Neuronal stem cell (in vitro differentiated cells): ENCODE measurements around the gene TRERF1.
A peak's percentile ranks its signal among the peaks of the same experiment; 100 is the strongest.
"Not testable (repeated sequence)": the region's sequence is repeated elsewhere in the genome, so short reads cannot be mapped to it uniquely, and the experiment has no call there.

ENCODE experiments used
- DNase-seq: peaks from one replicate; pipeline ENCODE4 v3.0.0-alpha.2; 2013; ENCODE audit warnings: low spot score
- H2AFZ ChIP-seq: one replicate; pipeline ENCODE4 v1.6.1; 2013; ENCODE audit warnings: mild to moderate bottlenecking, low read length, inconsistent platforms
- H2AK5ac ChIP-seq: 2 replicates; pipeline ENCODE4 v1.6.1; 2013; ENCODE audit warnings: low read depth, mild to moderate bottlenecking, inconsistent platforms, low read length, moderate library complexity, mixed read lengths
- H2BK120ac ChIP-seq: 2 replicates; pipeline ENCODE4 v1.6.1; 2013; ENCODE audit warnings: low read depth, mild to moderate bottlenecking, inconsistent platforms, low read length, moderate library complexity, mixed read lengths
- H2BK12ac ChIP-seq: one replicate; pipeline ENCODE4 v1.6.1; 2013; ENCODE audit warnings: low read length, inconsistent platforms
- H2BK15ac ChIP-seq: 2 replicates; pipeline ENCODE4 v1.6.1; 2013; ENCODE audit warnings: mild to moderate bottlenecking, low read length, inconsistent platforms, mixed read lengths
- H2BK5ac ChIP-seq: one replicate; pipeline ENCODE4 v1.6.1; 2013; ENCODE audit warnings: inconsistent platforms, mild to moderate bottlenecking, low read length, moderate library complexity
- H3K14ac ChIP-seq: one replicate; pipeline ENCODE4 v1.6.1; 2013; ENCODE audit warnings: low read length, inconsistent platforms
- H3K18ac ChIP-seq: 2 replicates; pipeline ENCODE4 v1.6.1; 2013; ENCODE audit warnings: low read length, inconsistent platforms
- H3K23ac ChIP-seq: 2 replicates; pipeline ENCODE4 v1.6.1; 2013; ENCODE audit warnings: low read depth, mild to moderate bottlenecking, mixed read lengths, low read length, inconsistent platforms; ENCODE audit not compliant: poor library complexity
- H3K27ac ChIP-seq: replicated peaks from 3 replicates; pipeline ENCODE4 v1.5.1; 2013; ENCODE audit warnings: low read length, inconsistent platforms
- H3K27me3 ChIP-seq, 3 experiments: 2 replicates each; pipeline ENCODE4 v1.6.1; 2013; ENCODE audit warnings: low read length in 3 of 3, mild to moderate bottlenecking in 2 of 3, inconsistent platforms in 1 of 3, low read depth in 1 of 3, mixed read lengths in 1 of 3, moderate library complexity in 1 of 3; ENCODE audit not compliant: control insufficient read depth in 3 of 3, insufficient read depth in 3 of 3
- H3K36me3 ChIP-seq, 2 donors: replicated peaks in 1 of 2; 2 replicates each; pipeline ENCODE4 v1.6.1; 2013; ENCODE audit warnings: low read length in 2 of 2; ENCODE audit not compliant: control insufficient read depth in 2 of 2, insufficient read depth in 2 of 2
- H3K4ac ChIP-seq: 2 replicates; pipeline ENCODE4 v1.6.1; 2013; ENCODE audit warnings: inconsistent platforms, mild to moderate bottlenecking, low read length, moderate library complexity
- H3K4me1 ChIP-seq, 2 donors: 1 replicate in 1 of 2; 2 replicates in 1 of 2; pipeline ENCODE4 v1.6.1; 2013; ENCODE audit warnings: low read length in 2 of 2, low read depth in 1 of 2; ENCODE audit not compliant: control insufficient read depth in 2 of 2, insufficient read depth in 1 of 2
- H3K4me2 ChIP-seq: one replicate; pipeline ENCODE4 v1.6.1; 2013; ENCODE audit warnings: mild to moderate bottlenecking, low read length, inconsistent platforms; ENCODE audit not compliant: insufficient read depth, poor library complexity, severe bottlenecking
- H3K4me3 ChIP-seq, 2 donors: 2 replicates each; pipeline ENCODE4 v1.5.1; 2013; ENCODE audit warnings: low read length in 2 of 2, mild to moderate bottlenecking in 2 of 2, inconsistent platforms in 1 of 2, moderate library complexity in 1 of 2
- H3K79me1 ChIP-seq: one replicate; pipeline ENCODE4 v1.6.1; 2013; ENCODE audit warnings: low read depth, mild to moderate bottlenecking, inconsistent platforms, low read length, moderate library complexity
- H3K9ac ChIP-seq: one replicate; pipeline ENCODE4 v1.6.1; 2013; ENCODE audit warnings: mild to moderate bottlenecking, low read depth, low read length, inconsistent platforms; ENCODE audit not compliant: poor library complexity
- H3K9me3 ChIP-seq, 2 donors: replicated peaks in 1 of 2; 2 replicates each; pipeline versions ENCODE3 to v1.6.1; 2013; ENCODE audit warnings: low read length in 2 of 2, mild to moderate bottlenecking in 2 of 2, inconsistent platforms in 1 of 2, low read depth in 1 of 2, mixed read lengths in 1 of 2, moderate library complexity in 1 of 2; ENCODE audit not compliant: control insufficient read depth in 2 of 2, insufficient read depth in 1 of 2
- H4K8ac ChIP-seq: one replicate; pipeline ENCODE4 v1.6.1; 2013; ENCODE audit warnings: low read depth, mild to moderate bottlenecking, inconsistent platforms, low read length, moderate library complexity
- H4K91ac ChIP-seq: one replicate; pipeline ENCODE4 v1.6.1; 2013; ENCODE audit warnings: low read length, low read depth, mild to moderate bottlenecking, inconsistent platforms; ENCODE audit not compliant: poor library complexity
- WGBS, 2 donors: extraction: QIAGEN DNeasy Blood & Tissue Kit; methylation state at CpG; one replicate each; pipeline ENCODE4 v1.1.7; 2013; ENCODE audit warnings: missing lambda C conversion rate in 2 of 2, mixed read lengths in 1 of 2; ENCODE audit not compliant: insufficient read length in 2 of 2, insufficient replicate concordance in 1 of 2; ENCODE audit errors: extremely low coverage in 2 of 2; 5-methylcytosine and 5-hydroxymethylcytosine counted together

The TRERF1 gene

GRCh38 chr6:42192385-42192784 is 259.3 kb downstream of the TRERF1 start:
- H2BK5ac ChIP-seq, H2AK5ac ChIP-seq, H3K4me2 ChIP-seq, H3K9me3 ChIP-seq, H3K4me1 ChIP-seq, H2BK12ac ChIP-seq, H3K79me1 ChIP-seq, H3K27me3 ChIP-seq, H4K8ac ChIP-seq, H3K18ac ChIP-seq, H4K91ac ChIP-seq, H3K4me3 ChIP-seq, H3K27ac ChIP-seq, H3K4ac ChIP-seq, H3K23ac ChIP-seq, H3K36me3 ChIP-seq, H2BK120ac ChIP-seq, H2AFZ ChIP-seq, H2BK15ac ChIP-seq, DNase-seq, H3K14ac ChIP-seq, H3K9ac ChIP-seq: not testable (repeated sequence)
- WGBS, 2 donors, result no CpG with 5 or more reads among the region's 5 CpGs

- H3K4me1 ChIP-seq, result peaks cover 0 to 2% of the 10 kb centered on the region in 2 donors
- no peak overlapping the region for H3K4me2 ChIP-seq
- H3K79me1 ChIP-seq, result no peaks in the 10 kb centered on the region
- no peak overlapping the region for H3K4ac ChIP-seq
- WGBS, 2 donors, result no CpG with 5 or more reads among the region's 5 CpGs
- no peaks in the 10 kb centered on the region for H3K36me3 ChIP-seq
- H3K27me3 ChIP-seq, result no peaks in the 10 kb centered on the region
- no peak overlapping the region for H3K27ac ChIP-seq
- H2AFZ ChIP-seq, result no peak overlapping the region
- H3K23ac ChIP-seq, result no peak overlapping the region
- H4K8ac ChIP-seq, result no peak overlapping the region
- no peak overlapping the region for H2BK120ac ChIP-seq
- H3K9me3 ChIP-seq, result no peaks in the 10 kb centered on the region
- no peak overlapping the region for H2BK15ac ChIP-seq
- no peak overlapping the region for H2AK5ac ChIP-seq
- H3K18ac ChIP-seq, result no peak overlapping the region
- no peak overlapping the region for H3K9ac ChIP-seq
- H3K14ac ChIP-seq, result no peak overlapping the region
- H2BK5ac ChIP-seq, result no peak overlapping the region
- DNase-seq, result no peak
- H2BK12ac ChIP-seq, result no peak overlapping the region
- H4K91ac ChIP-seq, result no peak overlapping the region
- H3K4me3 ChIP-seq, result no peak overlapping the region
Measured at GRCh38 chr6:42190554-42191183, 261.1 kb downstream of the TRERF1 start.

GRCh38 chr6:42188406-42188805 is 263.3 kb downstream of the TRERF1 start:
- Histone ChIP-seq H3K9me3 (no peaks in the 10 kb centered on the region), H2BK120ac (no peak overlapping the region), H2BK15ac (no peak overlapping the region), H3K4me2 (no peak overlapping the region), H2AFZ (no peak overlapping the region), H3K4ac (no peak overlapping the region), H3K27me3 (no peaks in the 10 kb centered on the region), H4K91ac (no peak overlapping the region), H3K23ac (no peak overlapping the region), H3K18ac (no peak overlapping the region), H2BK5ac (no peak overlapping the region), H3K9ac (no peak overlapping the region), H3K4me1 (peaks cover 0 to 1% of the 10 kb centered on the region in 2 donors), H3K36me3 (no peaks in the 10 kb centered on the region), H3K4me3 (no peak overlapping the region), H3K79me1 (no peaks in the 10 kb centered on the region), H2AK5ac (no peak overlapping the region), H2BK12ac (no peak overlapping the region), H4K8ac (no peak overlapping the region), H3K27ac (no peak overlapping the region), H3K14ac (no peak overlapping the region)
- DNase-seq, result no peak
- WGBS, 2 donors, result no CpG with 5 or more reads among the region's 6 CpGs

- no peak overlapping the region for H3K27ac ChIP-seq
- H3K14ac ChIP-seq, result no peak overlapping the region
- H3K4me3 ChIP-seq, result no peak overlapping the region
- no peak overlapping the region for H3K18ac ChIP-seq
- WGBS, 2 donors, result no CpG with 5 or more reads among the region's 10 CpGs
- no peak overlapping the region for H3K23ac ChIP-seq
- no peak for DNase-seq
- no peaks in the 10 kb centered on the region for H3K36me3 ChIP-seq
- H3K9me3 ChIP-seq, result no peaks in the 10 kb centered on the region
- no peak overlapping the region for H2BK5ac ChIP-seq
- no peak overlapping the region for H3K4ac ChIP-seq
- no peak overlapping the region for H4K91ac ChIP-seq
- no peaks in the 10 kb centered on the region for H3K79me1 ChIP-seq
- no peak overlapping the region for H4K8ac ChIP-seq
- H2AFZ ChIP-seq, result no peak overlapping the region
- H2AK5ac ChIP-seq, result peak overlapping the region; percentile 17
- H3K4me2 ChIP-seq, result no peak overlapping the region
- H3K9ac ChIP-seq, result no peak overlapping the region
- H3K4me1 ChIP-seq, result peaks cover 0 to 1% of the 10 kb centered on the region in 2 donors
- no peak overlapping the region for H2BK12ac ChIP-seq
- H2BK15ac ChIP-seq, result no peak overlapping the region
- H3K27me3 ChIP-seq, result no peaks in the 10 kb centered on the region
- no peak overlapping the region for H2BK120ac ChIP-seq
Measured at GRCh38 chr6:42185597-42185996, 266.1 kb downstream of the TRERF1 start.
